ENCODE data around the gene NPPC. TPM values are rescaled to one million over a fixed set of nuclear protein-coding genes. Genes with fewer than 3 reads are reported as not detected.

NPPC gene
- total RNA-seq, 2 experiments from 2014 or later, result 0.25 TPM; not detected in 1

DNA sequence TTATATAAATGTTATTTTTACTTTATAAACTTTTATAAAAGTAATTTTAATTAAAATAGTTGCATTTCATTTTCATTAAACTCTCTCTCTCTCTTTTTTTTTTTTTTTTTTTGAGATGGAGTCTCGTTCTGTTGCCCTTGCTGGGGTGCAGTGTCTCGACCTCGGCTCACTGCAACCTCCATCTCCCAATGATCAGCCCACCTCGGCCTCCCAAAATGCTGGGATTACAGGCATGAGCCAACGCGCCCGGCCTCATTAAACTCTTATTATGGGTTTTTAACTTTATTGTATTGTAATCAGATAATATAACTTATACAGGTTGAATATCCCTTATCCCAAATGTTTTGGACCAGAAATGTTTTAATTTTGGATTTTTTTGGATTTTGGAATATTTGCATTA is 10.9 kb upstream of the NPPC start:
- CTCF ChIA-PET, result no interaction called here
- POLR2A ChIA-PET, result no interaction called here

DNA sequence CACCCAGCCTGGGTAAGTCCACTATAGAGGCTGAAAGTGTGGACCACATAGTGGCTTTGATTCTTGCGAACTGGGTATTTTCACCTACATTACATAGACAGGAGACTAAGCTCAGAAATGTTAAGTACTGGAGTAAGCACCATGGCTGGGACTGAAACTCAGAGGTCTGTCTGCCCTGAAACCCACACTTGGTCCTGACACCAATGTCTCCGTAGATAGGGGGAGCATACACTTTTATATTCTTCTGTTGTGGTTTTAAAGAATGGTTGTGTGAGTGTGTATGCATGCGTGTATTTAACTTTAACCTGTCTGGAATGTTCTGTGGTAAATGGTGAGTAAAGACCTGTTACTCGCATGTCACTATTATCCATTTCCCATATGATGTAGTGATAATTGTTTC is 10.3 kb upstream of the NPPC start:
- CTCF ChIA-PET, result no interaction called here
- POLR2A ChIA-PET, result no interaction called here

DNA sequence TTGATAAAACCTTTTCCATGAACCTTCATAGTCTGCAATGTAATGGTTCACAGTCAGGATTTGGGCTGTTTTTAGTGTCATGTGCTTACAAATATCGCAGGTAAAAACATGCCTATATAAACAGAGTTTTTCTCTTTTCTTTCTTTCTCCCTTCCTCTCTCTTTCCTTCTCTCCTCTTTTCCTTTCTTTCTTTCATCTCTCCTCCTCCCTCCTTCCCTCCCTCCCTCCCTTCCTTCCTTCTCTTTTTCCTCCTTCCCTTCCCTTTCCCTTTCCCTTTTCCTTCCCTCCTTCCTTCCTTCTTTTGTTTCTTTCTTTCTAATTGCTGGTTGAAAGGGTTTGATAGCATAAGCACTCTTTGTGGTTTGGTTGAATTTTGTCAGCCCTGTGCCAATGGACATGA is 9.6 kb upstream of the NPPC start:
- ChIA-PET CTCF (no interaction called here), POLR2A (no interaction called here)

DNA sequence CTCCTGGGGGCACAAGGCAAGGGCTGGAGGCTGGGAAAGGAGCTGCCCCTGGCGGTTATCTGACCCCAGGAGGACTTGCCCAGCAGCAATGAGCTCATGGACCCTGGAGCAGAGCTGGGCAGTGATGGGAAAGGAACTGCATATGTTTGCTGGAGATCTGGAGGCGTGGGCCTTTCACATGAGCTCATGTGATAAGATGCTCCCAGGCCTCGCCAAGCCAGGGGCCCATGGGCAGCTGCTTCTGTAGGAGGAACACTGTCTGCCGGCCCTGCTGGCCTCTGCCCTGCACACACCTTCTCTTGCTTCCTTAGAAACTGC is 9.0 kb upstream of the NPPC start:
- CTCF ChIA-PET, result interaction anchor here (1.0 to 2.0 kb wide), 2 partner anchors 10 to 11 kb away, joined by 4 to 5 read pairs; no protein-coding TSS in a partner anchor

DNA sequence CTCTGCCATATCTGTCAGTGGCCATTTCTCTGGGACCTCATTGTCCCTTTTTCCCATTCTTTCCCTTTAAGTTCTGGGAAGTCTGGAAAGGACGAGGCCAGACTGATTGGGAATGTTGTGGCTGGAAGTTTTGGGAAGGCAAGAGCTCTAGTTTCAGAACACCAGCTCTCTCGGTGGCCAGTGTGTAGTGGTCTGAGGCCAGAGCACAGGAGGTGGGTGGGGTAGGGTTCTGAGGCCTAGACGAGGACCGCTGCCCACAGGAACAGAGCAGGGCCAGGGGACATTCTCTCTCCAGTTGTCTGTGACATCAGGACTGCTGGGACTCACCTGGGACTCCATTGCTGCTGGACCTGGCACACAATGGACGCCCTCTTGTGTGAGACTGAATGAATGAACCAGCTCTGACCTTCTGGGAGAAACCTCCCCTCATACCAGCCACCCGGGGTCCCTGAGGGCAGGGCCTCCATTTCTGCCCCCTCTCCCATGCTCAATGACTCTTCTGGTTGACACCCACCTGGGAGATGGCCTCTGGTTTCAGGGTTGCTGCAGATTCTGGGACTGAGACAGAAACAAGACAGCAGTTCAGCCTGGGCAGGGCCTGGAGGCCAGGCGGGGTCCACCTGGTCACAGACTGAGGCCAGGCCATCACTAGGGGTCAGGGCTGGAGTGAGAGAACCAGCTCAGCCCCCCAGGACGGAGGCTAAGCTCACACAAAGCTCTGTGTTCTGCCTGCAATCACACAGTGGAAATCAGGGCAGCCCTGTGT is 8.4 kb upstream of the NPPC start:
- ChIA-PET CTCF (interaction anchor here (1.0 to 2.0 kb wide), 2 partner anchors 9 to 12 kb away, joined by 4 to 5 read pairs; no protein-coding TSS in a partner anchor), POLR2A (no interaction called here)

More for the DNA sequence above, 9.0 kb upstream of the NPPC start:
- POLR2A ChIA-PET, result no interaction called here

DNA sequence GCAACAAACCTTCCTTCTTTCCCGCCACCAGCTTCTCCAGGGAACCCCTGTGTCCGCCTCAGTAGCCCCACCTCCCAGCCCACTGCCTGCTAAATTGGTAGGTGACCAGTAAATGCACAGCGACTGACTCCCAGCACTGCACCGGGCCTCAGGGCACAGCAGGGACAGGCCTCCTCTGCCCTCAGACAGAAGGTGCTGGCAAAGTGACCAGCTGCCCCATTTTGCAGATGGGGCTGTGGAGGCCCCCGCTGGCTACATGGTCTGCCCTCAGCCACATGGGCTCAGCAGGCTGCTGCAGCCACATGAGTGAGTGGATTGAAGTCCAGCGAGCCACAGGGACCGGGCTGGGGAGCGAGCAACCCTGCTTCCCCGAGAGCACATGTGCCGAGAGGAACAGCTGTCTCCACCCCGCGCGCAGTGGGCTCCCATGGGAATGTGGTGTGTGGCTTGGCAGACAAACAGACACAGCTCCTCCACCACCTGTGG is 7.8 kb upstream of the NPPC start:
- CTCF ChIA-PET, result interaction anchor here (2.0 kb wide), 1 partner anchor 13 kb away, joined by 5 read pairs; no protein-coding TSS in a partner anchor

DNA sequence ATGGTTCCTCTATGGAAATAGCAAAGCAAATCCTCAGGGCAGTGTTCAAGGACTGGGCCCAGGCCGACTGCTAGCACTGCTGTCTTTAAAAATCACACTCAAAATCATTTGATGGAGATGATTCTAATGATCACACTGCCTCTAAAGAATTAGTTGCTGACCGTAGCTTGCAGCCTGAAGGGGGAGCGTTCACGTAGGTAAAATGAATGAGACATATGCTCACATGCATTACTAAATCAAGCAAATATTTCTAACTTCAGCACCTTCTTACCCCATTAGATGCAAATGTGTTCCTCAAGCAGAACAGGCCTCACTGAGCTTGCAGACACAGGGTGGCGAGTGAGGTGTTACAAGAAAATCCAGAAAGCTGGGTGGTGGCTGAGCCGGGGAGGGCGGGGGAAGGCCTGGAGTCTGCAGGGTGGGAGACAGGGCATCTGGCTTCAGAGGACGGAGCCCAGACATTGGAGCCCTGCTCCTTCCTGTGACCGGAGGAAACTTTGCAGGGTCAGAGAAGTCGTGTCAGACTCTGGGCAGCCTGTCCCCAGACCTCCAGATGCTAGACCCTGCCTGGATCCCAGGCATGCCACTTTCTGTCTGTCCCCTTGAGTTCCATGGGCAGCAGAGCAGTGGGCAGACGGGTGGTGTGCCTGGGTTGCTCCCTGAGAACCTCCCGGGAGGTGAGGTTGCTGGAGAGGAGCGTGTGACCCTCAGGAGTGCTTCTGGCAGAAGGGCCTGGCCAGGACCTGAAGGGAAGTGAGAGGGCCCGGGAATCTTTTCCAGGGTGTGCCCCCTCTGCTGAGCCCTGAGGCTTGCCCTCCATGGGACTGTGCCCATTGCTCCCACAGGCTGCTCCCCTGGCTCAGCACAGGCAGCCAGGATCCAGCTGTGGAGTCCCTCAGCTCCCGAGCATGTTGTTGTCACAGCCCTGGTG is 7.1 kb upstream of the NPPC start:
- ChIA-PET POLR2A (no interaction called here), CTCF (interaction anchor here (2.0 kb wide), 1 partner anchor 13 kb away, joined by 5 read pairs; no protein-coding TSS in a partner anchor)

More for the DNA sequence above, 7.8 kb upstream of the NPPC start:
- POLR2A ChIA-PET, result no interaction called here

DNA sequence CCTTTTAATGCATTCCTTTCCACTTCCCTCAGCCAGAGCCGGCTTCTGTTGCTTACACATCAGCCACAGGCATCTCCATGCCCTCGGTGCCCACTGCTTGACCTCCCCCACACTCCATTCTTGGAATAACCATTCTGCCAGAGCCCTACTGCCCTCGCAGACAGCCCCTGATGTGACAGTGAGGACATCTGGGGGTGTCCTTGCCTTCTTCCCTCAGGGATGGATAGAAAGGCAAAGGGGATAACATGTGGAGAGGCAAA is 6.4 kb upstream of the NPPC start:
- CTCF ChIA-PET, result no interaction called here
- POLR2A ChIA-PET, result no interaction called here

DNA sequence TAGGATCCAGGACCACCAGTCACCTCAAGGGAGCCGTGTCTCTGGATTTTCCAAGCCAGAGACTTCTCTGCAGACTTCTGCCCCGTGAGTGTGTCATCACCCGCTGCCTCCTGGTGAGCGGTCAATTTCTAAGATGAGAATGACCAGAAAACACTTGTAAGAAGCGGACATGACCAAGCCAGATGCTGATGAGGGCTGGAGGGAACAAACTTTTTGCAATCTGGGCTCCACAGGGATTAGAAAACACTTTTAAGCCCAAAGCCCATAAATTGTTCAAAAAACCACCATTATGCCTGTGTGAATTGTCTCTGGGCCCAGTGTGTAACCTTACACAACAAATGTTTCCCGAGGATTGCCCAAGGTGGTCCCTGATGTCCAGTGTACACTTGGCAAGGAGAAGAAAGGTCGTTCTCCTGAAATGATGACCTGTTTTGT is 5.3 kb upstream of the NPPC start:
- ChIA-PET CTCF (interaction anchor here (1.0 to 1.7 kb wide), 3 partner anchors 211 to 508 kb away, joined by 3 to 4 read pairs (median 3); no protein-coding TSS in a partner anchor), POLR2A (no interaction called here)

DNA sequence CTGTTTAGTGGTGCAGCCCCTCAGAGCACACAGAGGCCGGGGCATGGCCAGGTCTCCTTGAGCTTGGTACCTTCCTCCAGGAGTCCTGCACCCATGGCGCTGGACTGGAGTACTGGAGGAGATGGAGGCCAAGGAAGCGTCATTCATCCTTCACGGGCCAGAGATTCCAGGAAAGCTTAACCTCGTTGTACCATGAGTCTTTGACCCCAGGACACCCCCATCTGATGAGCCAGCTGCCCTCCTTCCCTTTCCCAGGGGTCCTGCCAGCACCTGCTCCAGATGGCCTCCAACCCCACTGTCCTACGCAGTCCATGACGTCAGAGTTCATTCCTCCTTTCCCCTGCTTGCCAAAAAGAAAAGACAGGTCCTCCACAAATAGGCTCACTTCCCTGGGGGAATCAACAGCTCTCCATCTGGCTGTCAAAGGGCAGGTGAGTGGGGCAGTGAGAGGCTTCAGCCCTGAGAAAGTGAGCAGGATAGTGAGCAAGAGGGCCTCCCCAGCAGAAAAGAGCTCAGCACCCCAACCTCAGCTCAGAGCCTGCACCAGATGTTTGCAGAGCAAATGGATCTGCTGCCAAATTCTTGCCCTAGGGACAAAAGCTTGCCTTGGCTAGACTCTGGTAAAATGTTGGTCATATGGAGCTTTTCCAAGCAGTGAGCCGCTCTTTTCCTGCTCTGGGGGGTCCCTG is 4.5 kb upstream of the NPPC start:
- POLR2A ChIA-PET, result no interaction called here

DNA sequence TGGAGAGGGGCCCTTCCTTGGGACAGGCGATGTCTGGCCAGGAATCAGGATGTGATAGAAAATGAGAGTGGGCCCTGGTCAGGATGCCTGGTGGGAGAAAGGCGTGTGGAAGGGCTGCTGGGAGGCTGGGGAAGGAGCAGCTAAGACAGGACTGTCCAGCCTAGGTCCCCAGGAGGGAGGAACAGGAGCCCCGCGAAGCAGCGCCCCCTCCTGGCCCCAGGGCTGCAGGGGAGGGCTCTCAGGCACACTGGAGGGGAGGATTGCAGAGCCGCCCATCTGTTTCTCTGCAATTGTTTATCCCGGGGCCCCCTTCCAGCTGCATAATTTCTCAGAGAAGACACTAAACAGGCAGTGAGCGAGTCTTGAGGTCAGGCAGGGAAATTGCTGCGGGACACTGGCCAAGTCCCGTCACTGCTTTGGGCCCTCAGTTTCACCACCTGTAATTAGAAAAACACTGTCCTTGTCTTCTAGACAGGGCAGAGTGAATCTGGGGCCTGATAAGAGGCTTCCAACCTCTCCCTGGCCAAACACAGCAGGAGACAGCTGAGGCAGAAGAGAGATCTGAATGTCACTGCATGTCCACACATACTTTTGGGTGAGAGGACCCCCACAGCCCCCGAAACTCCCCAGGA is 3.9 kb upstream of the NPPC start:
- ChIA-PET POLR2A (no interaction called here), CTCF (interaction anchor here (0.7 to 1.7 kb wide), 6 partner anchors 25 to 509 kb away, joined by 3 to 4 read pairs (median 3); no protein-coding TSS in a partner anchor)

More for the DNA sequence above, 4.5 kb upstream of the NPPC start:
- CTCF ChIA-PET, result interaction anchor here (0.9 to 1.7 kb wide), 4 partner anchors 30 to 509 kb away, joined by 3 to 4 read pairs (median 3); no protein-coding TSS in a partner anchor

DNA sequence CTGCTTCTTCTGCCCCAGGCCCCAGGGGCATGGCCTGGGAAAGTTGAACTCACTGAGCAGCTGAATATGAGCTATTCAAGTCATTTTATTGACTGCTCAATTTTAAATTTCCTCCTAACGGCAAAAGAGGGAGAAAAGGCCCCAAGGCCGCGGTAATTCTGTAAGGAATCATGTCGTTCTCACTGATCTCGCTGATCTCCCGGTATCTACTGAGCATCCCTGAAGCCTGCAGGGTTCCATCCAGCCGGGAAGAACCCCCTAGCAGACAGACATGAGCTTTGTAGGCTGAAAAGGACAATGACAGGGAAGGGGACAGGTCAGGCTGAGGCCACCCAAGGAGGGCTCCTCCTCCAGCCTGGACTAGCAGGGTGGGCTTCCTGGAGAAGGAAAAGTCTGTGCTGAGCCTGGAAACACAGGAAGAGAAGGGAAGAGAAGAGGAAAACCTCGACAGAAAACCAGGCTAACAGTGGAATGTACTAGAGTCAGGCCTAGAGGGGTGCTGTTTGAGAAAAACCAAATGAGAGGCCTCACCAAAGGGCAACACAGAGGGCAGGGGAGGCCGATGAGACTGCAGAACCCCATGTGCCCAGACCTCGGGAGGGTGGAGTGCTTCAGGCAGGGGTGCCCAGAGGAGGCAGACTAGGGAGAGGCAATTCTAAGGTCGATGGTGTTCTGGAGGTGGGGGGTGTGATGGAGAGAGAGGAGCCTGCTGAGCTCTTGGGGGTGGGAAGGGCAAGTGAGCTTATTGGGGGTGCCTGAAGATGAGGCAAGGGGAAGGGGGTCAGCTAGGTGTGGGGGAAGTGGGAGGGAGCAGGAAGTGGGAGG is 2.9 kb upstream of the NPPC start:
- POLR2A ChIA-PET, result no interaction called here
- CTCF ChIA-PET, result interaction anchor here (0.6 to 1.4 kb wide), 4 partner anchors 24 to 363 kb away, joined by 3 read pairs; no protein-coding TSS in a partner anchor

DNA sequence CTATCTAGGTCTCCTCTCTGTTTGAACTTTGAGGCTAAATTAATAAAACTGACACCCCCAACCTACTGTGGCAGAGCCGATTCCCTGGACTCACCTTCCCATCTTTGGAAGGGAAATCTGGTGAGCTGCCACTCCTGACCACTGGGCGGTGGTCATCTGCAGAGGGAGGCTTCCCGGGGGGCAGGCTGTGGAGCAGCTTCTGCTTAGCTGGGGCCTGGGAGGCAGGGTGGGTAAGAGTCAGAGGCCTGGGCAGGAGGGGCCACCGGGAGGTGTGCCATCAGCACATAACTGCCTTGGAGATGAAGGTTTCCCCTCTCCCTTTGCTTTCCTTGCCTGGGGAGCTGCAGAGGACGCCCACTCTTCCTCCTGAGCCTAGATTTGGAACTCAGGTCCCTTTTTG is 2.3 kb upstream of the NPPC start:
- CTCF ChIA-PET, result interaction anchor here (1.2 to 1.4 kb wide), 2 partner anchors 45 to 363 kb away, joined by 3 read pairs; no protein-coding TSS in a partner anchor

DNA sequence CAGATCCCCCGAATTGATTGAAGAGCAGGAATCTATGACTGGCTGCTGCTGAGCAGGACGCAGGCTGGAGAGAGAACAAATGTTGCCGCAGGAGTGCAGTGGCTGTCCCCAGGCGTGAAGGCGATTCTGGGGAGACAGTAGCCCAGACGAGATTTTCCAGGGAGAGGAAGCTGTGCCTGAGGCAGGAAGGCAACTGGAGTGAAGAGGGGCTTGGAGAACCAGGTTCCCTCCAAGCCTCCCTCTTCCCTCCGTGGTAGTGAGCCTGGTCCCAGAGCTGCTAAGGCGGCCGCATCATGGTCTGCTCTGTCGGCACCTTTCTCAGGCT is 1.3 kb upstream of the NPPC start:
- CTCF ChIA-PET, result interaction anchor here (2.9 to 5.5 kb wide), 2 partner anchors 398 to 512 kb away, joined by 6 to 31 read pairs; no protein-coding TSS in a partner anchor
- POLR2A ChIA-PET, result no interaction called here

More for the DNA sequence above, 2.3 kb upstream of the NPPC start:
- POLR2A ChIA-PET, result no interaction called here

DNA sequence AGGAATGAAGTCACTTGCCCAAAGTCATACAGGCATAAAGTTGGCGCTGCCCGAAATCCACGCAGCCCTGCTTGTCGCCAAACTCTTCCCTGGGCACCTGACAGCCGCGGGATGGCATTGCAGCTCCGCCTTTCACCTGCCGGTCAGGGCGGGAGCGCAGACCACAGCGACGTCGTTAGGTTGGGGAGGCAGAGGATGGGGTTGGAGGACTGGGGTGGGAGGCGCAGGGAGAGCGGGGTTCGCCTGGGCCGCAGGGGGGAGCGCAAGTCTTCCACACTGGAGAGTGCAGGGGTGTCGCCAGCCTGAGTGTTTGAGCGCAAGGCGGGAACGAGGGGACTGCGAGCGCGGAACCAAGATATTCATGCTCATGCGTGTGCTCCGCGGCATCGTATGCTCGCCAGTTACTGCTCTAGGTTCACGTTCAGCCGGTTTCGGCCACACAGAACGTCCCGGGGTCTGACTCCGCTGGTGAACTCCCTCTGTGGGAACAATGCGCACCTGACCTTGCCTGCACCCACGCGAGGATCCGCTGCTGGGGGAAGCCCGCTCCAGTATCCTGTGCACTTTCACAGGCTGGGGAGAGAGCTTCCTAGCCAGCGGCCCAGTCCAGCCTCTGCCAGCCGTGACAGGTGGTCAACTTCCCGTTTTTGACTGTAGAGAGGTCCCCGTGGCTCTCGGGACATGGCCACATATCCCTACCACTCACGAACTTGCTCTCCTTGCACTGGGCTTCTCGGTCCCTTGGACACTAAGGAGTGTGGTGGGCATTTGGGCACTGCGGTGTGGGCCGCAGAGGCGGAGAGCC is 767 bp upstream of the NPPC start:
- CTCF ChIA-PET, result interaction anchor here (0.6 to 5.5 kb wide), 10 partner anchors 44 to 843 kb away, joined by 3 to 31 read pairs (median 3); no protein-coding TSS in a partner anchor
- POLR2A ChIA-PET, result interaction anchor here (0.6 kb wide), 1 partner anchor 187 kb away, joined by 9 read pairs; no protein-coding TSS in a partner anchor

DNA sequence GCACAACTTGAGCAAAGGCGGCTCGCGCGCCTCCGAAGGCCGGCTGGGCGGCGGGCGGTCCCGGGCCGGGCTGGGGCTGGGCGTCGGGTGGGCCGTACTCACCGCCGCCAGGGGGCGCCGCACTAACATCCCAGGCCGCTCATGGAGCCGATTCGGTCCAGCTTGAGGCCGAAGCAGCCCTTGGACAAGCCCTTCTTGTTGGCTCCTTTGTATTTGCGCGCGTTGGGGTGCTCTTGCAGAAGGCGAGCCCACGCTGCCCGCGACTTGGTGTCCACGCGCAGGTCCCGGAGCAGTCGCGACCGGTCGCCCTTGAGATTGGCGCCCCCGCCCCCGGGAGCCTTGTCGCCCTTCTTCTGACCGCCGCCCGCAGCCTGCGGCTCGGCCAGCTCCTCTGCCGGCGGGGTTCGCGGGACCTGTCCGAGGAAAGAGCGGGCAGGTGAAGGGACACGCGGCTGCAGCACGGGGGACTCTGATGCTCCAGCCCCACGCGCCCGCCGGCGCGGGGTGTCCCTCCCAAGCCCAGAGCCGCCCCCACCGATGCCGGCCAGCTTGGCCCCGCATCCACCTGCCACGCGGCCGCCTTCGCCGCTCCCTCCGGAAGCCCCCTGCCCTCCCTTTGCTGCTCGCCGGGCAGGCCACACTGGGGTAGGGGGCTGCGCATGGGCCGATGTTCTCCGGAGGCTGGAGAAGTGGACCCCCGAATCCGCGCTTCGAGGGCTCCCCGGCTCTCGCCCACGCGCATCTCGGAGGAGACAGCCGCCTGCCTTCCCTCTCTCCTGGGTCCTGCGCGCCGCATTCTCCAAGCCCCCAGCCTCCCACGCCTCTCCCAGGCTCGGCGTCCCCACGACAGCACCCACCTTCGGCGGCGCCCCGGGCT is 655 bp downstream of the NPPC start:
- ChIA-PET CTCF (interaction anchor here (0.6 to 5.5 kb wide), 20 partner anchors 9 to 514 kb away, joined by 3 to 31 read pairs (median 4); no protein-coding TSS in a partner anchor), POLR2A (no interaction called here)

All from activated CD8-positive, alpha-beta memory T cell treated with anti-CD3 and anti-CD28 coated beads for 36 hours (primary cell).